SK-N-SH (cell line): Measurements from ENCODE around the gene FSIP1. TPM values are rescaled to one million over a fixed set of nuclear protein-coding genes. Genes with fewer than 3 reads are reported as not detected.

ENCODE experiments used
- CTCF ChIA-PET: fragments of 300-600, 350-600 bp; formaldehyde crosslinking; extraction: SDS; loops from one replicate; lab custom pipeline; 2021; lab: Yijun Ruan, JAX
- POLR2A ChIA-PET: fragments of 350-600 bp; sonication (Branson Sonifier 250); formaldehyde crosslinking; extraction: SDS; loops from one replicate; lab custom pipeline; 2020; ENCODE audit warnings: antibody characterized with exemption, inconsistent platforms; lab: Yijun Ruan, JAX
- DNase-seq: peaks from one replicate; pipeline ENCODE4 v3.0.0; 2012
- H2AFZ ChIP-seq: fragments of 200-600 bp; sonication (generic); 2 replicates; pipeline ENCODE4 v1.8.1; 2016; ENCODE audit warnings: antibody characterized with exemption, mild to moderate bottlenecking, low read depth
- H3F3A ChIP-seq: fragments of 200-600 bp; sonication (generic); replicated peaks from 2 replicates; pipeline ENCODE3; 2016; ENCODE audit warnings: antibody characterized with exemption, mild to moderate bottlenecking; ENCODE audit not compliant: insufficient read depth
- H3K27ac ChIP-seq, 2 experiments: fragments of 200-500 bp in 1 of 2; fragments of 200-600 bp in 1 of 2; sonication (Bioruptor generic) in 1 of 2; sonication (generic), shearing (Covaris generic) in 1 of 2; 2 replicates each; pipeline versions ENCODE4 v1.5.1 to v1.6.1; 2014 to 2016; ENCODE audit warnings: low read depth in 2 of 2, inconsistent platforms in 1 of 2, low read length in 1 of 2, mild to moderate bottlenecking in 1 of 2, mixed read lengths in 1 of 2
- H3K27me3 ChIP-seq: fragments of 200-600 bp; sonication (generic), shearing (Covaris generic); 2 replicates; pipeline ENCODE4 v1.6.1; 2016; ENCODE audit warnings: mixed run types; ENCODE audit not compliant: insufficient read depth
- H3K36me3 ChIP-seq, 2 experiments: fragments of 200-500 bp in 1 of 2; fragments of 200-600 bp in 1 of 2; sonication (Bioruptor generic) in 1 of 2; sonication (generic) in 1 of 2; replicated peaks in 1 of 2; 2 replicates each; pipeline versions ENCODE3 to v1.5.1; 2014 to 2016; ENCODE audit warnings: low read length in 1 of 2, mild to moderate bottlenecking in 1 of 2; ENCODE audit not compliant: insufficient read depth in 2 of 2, control insufficient read depth in 1 of 2
- H3K4me1 ChIP-seq, 2 experiments: fragments of 200-500 bp in 1 of 2; fragments of 200-600 bp in 1 of 2; sonication (Bioruptor generic) in 1 of 2; sonication (generic), shearing (Covaris generic) in 1 of 2; 2 replicates each; pipeline versions ENCODE4 v1.5.1 to v1.6.1; 2014 to 2016; ENCODE audit warnings: low read depth in 1 of 2, low read length in 1 of 2, mixed run types in 1 of 2; ENCODE audit not compliant: insufficient read depth in 2 of 2, control insufficient read depth in 1 of 2
- H3K4me2 ChIP-seq: fragments of 200-600 bp; sonication (generic), shearing (Covaris generic); 2 replicates; pipeline ENCODE4 v1.6.1; 2017; ENCODE audit warnings: mixed run types
- H3K4me3 ChIP-seq, 2 experiments: fragments of 200-500 bp in 1 of 2; fragments of 200-600 bp in 1 of 2; sonication (Bioruptor generic) in 1 of 2; sonication (generic), shearing (Covaris generic) in 1 of 2; 2 replicates each; pipeline versions ENCODE4 v1.5.1 to v1.8.1; 2014 to 2016; ENCODE audit warnings: low read depth in 2 of 2, inconsistent platforms in 1 of 2, low read length in 1 of 2, mild to moderate bottlenecking in 1 of 2, mixed read lengths in 1 of 2, moderate library complexity in 1 of 2
- H3K79me2 ChIP-seq: fragments of 200-600 bp; sonication (generic); 2 replicates; pipeline ENCODE4 v1.8.1; 2017; ENCODE audit warnings: mild to moderate bottlenecking; ENCODE audit not compliant: insufficient read depth
- H3K9ac ChIP-seq: fragments of 200-600 bp; sonication (generic); 2 replicates; pipeline ENCODE4 v1.6.1; 2017; ENCODE audit warnings: mixed run types
- H3K9me2 ChIP-seq: fragments of 200-600 bp; sonication (generic); 2 replicates; pipeline ENCODE4 v1.6.1; 2017; ENCODE audit warnings: mixed run types
- H3K9me3 ChIP-seq: fragments of 200-600 bp; sonication (generic); 2 replicates; pipeline ENCODE4 v1.6.1; 2017; ENCODE audit warnings: mixed run types, mild to moderate bottlenecking, moderate library complexity
- H4K20me1 ChIP-seq: fragments of 200-600 bp; sonication (generic); 2 replicates; pipeline ENCODE4 v1.6.1; 2017; ENCODE audit warnings: mild to moderate bottlenecking, mixed run types; ENCODE audit not compliant: insufficient read depth
- CTCF ChIP-seq: fragments of 200-600 bp; sonication (generic); IDR thresholded peaks from 2 replicates; pipeline ENCODE4 v1.6.1; 2017; ENCODE audit warnings: antibody characterized with exemption, mild to moderate bottlenecking, moderate library complexity
- EP300 ChIP-seq, 2 experiments: IDR thresholded peaks; 2 replicates each; pipeline versions ENCODE4 v1.4.0 to v1.6.1; 2012; ENCODE audit warnings: borderline replicate concordance in 1 of 2, low read depth in 1 of 2, low read length in 1 of 2
- EZH2phosphoT487 ChIP-seq: fragments of 200-600 bp; sonication (generic); IDR thresholded peaks from 2 replicates; pipeline ENCODE4 v1.6.1; 2017; ENCODE audit warnings: low read depth, mixed run types, mild to moderate bottlenecking, antibody characterized with exemption, moderate library complexity, borderline replicate concordance
- FOSL2 ChIP-seq: IDR thresholded peaks from 2 replicates; pipeline ENCODE4 v1.4.0; 2012; ENCODE audit warnings: low read depth, mild to moderate bottlenecking, moderate library complexity, borderline replicate concordance
- GABPA ChIP-seq: IDR thresholded peaks from 2 replicates; pipeline ENCODE4 v1.4.0; 2012; ENCODE audit warnings: low read depth, mild to moderate bottlenecking
- GATA2 ChIP-seq: sonication (generic); formaldehyde crosslinking; IDR thresholded peaks from 2 replicates; pipeline ENCODE4 v1.5.0; 2020; ENCODE audit warnings: mild to moderate bottlenecking, missing genetic modification reagents
- JUND ChIP-seq: IDR thresholded peaks from 2 replicates; pipeline ENCODE4 v1.4.0; 2012
- MXI1 ChIP-seq: IDR thresholded peaks from 2 replicates; pipeline ENCODE4 v1.6.1; 2012; ENCODE audit warnings: mild to moderate bottlenecking, low read depth, low read length, improper control_type of control experiment
- NFIC ChIP-seq: IDR thresholded peaks from 2 replicates; pipeline ENCODE4 v1.4.0; 2012; ENCODE audit warnings: borderline replicate concordance
- POLR2AphosphoS5 ChIP-seq: IDR thresholded peaks from 2 replicates; pipeline ENCODE4 v1.6.1; 2012; ENCODE audit warnings: low read depth, low read length
- RAD21 ChIP-seq: IDR thresholded peaks from 2 replicates; pipeline ENCODE4 v1.6.1; 2012; ENCODE audit warnings: mild to moderate bottlenecking, low read length
- RCOR1 ChIP-seq: fragments of 150-350 bp; IDR thresholded peaks from 2 replicates; pipeline ENCODE4 v1.6.1; 2017; ENCODE audit warnings: antibody characterized with exemption, low read length
- SIN3A ChIP-seq: IDR thresholded peaks from 2 replicates; pipeline ENCODE4 v1.6.1; 2012; ENCODE audit warnings: low read depth, mild to moderate bottlenecking, low read length, moderate library complexity, borderline replicate concordance
- SMC3 ChIP-seq: IDR thresholded peaks from 2 replicates; pipeline ENCODE4 v1.6.1; 2012; ENCODE audit warnings: low read depth, low read length, improper control_type of control experiment
- TCF12 ChIP-seq: IDR thresholded peaks from 2 replicates; pipeline ENCODE4 v1.4.0; 2012
- TEAD4 ChIP-seq: IDR thresholded peaks from 2 replicates; pipeline ENCODE4 v1.4.0; 2012; ENCODE audit warnings: mild to moderate bottlenecking, borderline replicate concordance; ENCODE audit not compliant: insufficient read depth
- YY1 ChIP-seq: IDR thresholded peaks from 2 replicates; pipeline ENCODE4 v1.4.0; 2012; ENCODE audit warnings: low read depth, mild to moderate bottlenecking
- WGBS: methylation state at CpG from one replicate; pipeline ENCODE4 v1.1.6; 2017; ENCODE audit warnings: low lambda C conversion rate; 5-methylcytosine and 5-hydroxymethylcytosine counted together
- polyA plus RNA-seq, 3 experiments: library from polyadenylated mRNA; depleted of rRNA; stranded (reverse); fragments of >200 nt; gene quantifications; 2 replicates each; pipeline ENCODE4 v1.2.3, GENCODE V29; 2012
- TF ChIP-seq, protein P1 (sequence below): fragments of 150-350 bp; IDR thresholded peaks from 2 replicates; pipeline ENCODE4 v1.6.1; 2016; ENCODE audit warnings: mild to moderate bottlenecking, low read depth, low read length
- TF ChIP-seq, protein P2 (sequence below): IDR thresholded peaks from 2 replicates; pipeline ENCODE4 v1.6.1; 2012; ENCODE audit warnings: mild to moderate bottlenecking, low read depth, low read length, moderate library complexity

Gene FSIP1
- polyA plus RNA-seq, 1 of the 3 experiments (the other 2 are of a cell fraction) = 0.43 TPM

DNA sequence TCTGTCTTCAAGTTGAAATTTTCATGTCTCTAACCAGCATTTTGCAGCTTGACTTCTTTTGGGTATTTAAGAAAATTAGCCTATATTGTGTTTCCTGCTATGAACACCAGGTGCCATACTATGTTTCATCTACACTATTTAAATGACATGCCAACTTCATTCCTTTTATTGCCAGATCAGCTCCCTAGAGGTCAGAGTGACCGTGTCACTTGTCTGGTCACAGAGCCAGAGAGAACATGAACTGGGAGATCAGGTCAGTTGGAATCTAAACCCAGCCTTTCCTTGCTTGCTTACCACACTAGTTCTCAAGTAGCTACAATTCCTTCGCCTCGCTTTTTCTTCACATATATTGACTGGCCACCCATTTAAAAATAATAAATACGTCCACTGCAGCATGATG lies 114.2 kb downstream of the FSIP1 start:
- CTCF ChIA-PET = interaction anchor here (1.1 to 2.2 kb wide), 3 partner anchors 17 to 364 kb away, joined by 3 to 7 read pairs (median 6); no protein-coding TSS in a partner anchor
- H3K27me3 ChIP-seq = no peaks in the 10 kb centered on the region
- no peaks in the 10 kb centered on the region for H3K9me2 ChIP-seq
- over 99% methylated on average over 4 of the region's 4 CpGs for WGBS
- H4K20me1 ChIP-seq = no peaks in the 10 kb centered on the region
- H3K27ac ChIP-seq = no peak overlapping the region
- no peak overlapping the region for H3K9ac ChIP-seq
- no peak for DNase-seq
- H3K4me2 ChIP-seq = no peak overlapping the region
- POLR2A ChIA-PET = no interaction called here
- no peaks in the 10 kb centered on the region for H3K36me3 ChIP-seq
- no peak overlapping the region for H3K4me3 ChIP-seq
- H3F3A ChIP-seq = peaks cover 13% of the 10 kb centered on the region
- H2AFZ ChIP-seq = no peak overlapping the region
- peaks cover 4 to 17% of the 10 kb centered on the region in 2 experiments for H3K4me1 ChIP-seq
- no peaks in the 10 kb centered on the region for H3K79me2 ChIP-seq
- H3K9me3 ChIP-seq = no peaks in the 10 kb centered on the region
- no peak for TF ChIP-seq FOSL2
- TF ChIP-seq RCOR1 = no peak
- no peak for TF ChIP-seq MXI1
- TF ChIP-seq TEAD4 = no peak
- TF ChIP-seq GATA2 (CRISPR knock-in tag) = no peak
- TF ChIP-seq SMC3 = no peak
- TF ChIP-seq JUND = no peak
- TF ChIP-seq, protein P1, sequence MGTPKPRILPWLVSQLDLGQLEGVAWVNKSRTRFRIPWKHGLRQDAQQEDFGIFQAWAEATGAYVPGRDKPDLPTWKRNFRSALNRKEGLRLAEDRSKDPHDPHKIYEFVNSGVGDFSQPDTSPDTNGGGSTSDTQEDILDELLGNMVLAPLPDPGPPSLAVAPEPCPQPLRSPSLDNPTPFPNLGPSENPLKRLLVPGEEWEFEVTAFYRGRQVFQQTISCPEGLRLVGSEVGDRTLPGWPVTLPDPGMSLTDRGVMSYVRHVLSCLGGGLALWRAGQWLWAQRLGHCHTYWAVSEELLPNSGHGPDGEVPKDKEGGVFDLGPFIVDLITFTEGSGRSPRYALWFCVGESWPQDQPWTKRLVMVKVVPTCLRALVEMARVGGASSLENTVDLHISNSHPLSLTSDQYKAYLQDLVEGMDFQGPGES = no peak
- no peak for TF ChIP-seq EZH2phosphoT487

- peaks cover 4 to 17% of the 10 kb centered on the region in 2 experiments for H3K4me1 ChIP-seq
- TF ChIP-seq NFIC (no peak), GABPA (no peak), SIN3A (no peak), TCF12 (no peak), EZH2phosphoT487 (no peak), YY1 (no peak), POLR2AphosphoS5 (no peak), EP300 (IDR thresholded peaks at IDR 0.05; ENCODE audit: borderline replicate concordance in 1 of 2, low read depth in 1 of 2, low read length in 1 of 2) (no peak), SMC3 (no peak), RAD21 (no peak), RCOR1 (no peak), CTCF (no peak)
- TF ChIP-seq, protein P2, sequence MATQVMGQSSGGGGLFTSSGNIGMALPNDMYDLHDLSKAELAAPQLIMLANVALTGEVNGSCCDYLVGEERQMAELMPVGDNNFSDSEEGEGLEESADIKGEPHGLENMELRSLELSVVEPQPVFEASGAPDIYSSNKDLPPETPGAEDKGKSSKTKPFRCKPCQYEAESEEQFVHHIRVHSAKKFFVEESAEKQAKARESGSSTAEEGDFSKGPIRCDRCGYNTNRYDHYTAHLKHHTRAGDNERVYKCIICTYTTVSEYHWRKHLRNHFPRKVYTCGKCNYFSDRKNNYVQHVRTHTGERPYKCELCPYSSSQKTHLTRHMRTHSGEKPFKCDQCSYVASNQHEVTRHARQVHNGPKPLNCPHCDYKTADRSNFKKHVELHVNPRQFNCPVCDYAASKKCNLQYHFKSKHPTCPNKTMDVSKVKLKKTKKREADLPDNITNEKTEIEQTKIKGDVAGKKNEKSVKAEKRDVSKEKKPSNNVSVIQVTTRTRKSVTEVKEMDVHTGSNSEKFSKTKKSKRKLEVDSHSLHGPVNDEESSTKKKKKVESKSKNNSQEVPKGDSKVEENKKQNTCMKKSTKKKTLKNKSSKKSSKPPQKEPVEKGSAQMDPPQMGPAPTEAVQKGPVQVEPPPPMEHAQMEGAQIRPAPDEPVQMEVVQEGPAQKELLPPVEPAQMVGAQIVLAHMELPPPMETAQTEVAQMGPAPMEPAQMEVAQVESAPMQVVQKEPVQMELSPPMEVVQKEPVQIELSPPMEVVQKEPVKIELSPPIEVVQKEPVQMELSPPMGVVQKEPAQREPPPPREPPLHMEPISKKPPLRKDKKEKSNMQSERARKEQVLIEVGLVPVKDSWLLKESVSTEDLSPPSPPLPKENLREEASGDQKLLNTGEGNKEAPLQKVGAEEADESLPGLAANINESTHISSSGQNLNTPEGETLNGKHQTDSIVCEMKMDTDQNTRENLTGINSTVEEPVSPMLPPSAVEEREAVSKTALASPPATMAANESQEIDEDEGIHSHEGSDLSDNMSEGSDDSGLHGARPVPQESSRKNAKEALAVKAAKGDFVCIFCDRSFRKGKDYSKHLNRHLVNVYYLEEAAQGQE = no peak
- TF ChIP-seq, protein P1 = no peak
- H3K27ac ChIP-seq = peak overlapping the region; percentile 53 to 68; a peak in 2 of 4 replicates
- no peaks in the 10 kb centered on the region for H3K9me3 ChIP-seq
- no peaks in the 10 kb centered on the region for H3K36me3 ChIP-seq
- ChIA-PET CTCF (interaction anchor here (1.0 to 4.5 kb wide), 3 partner anchors 18 to 89 kb away, joined by 3 to 21 read pairs (median 11); partner anchors contain the start of gene THBS1), POLR2A (no interaction called here)
- H3K27me3 ChIP-seq = no peaks in the 10 kb centered on the region
- H3K4me2 ChIP-seq = no peak overlapping the region
- H3F3A ChIP-seq = peaks cover 15% of the 10 kb centered on the region
- no peak overlapping the region for H3K4me3 ChIP-seq
- 87% methylated on average over 5 of the region's 5 CpGs for WGBS
- H3K9ac ChIP-seq = no peak overlapping the region
- DNase-seq = no peak
- H3K79me2 ChIP-seq = no peaks in the 10 kb centered on the region
- H2AFZ ChIP-seq = no peak overlapping the region; the same call in 1 of the 2 replicates
- no peaks in the 10 kb centered on the region for H4K20me1 ChIP-seq
- no peaks in the 10 kb centered on the region for H3K9me2 ChIP-seq
These were observed 115.1 kb downstream of the FSIP1 start for GRCh38 chr15:39667382-39668127.
